Measurements from ENCODE around the gene SYN1. TPM values are rescaled to one million over a fixed set of nuclear protein-coding genes. Genes with fewer than 3 reads are reported as not detected.

Gene SYN1
- polyA plus RNA-seq, 2 of the 4 experiments (the other 2 are of a cell fraction): 0.05 TPM; not detected in 1

DNA sequence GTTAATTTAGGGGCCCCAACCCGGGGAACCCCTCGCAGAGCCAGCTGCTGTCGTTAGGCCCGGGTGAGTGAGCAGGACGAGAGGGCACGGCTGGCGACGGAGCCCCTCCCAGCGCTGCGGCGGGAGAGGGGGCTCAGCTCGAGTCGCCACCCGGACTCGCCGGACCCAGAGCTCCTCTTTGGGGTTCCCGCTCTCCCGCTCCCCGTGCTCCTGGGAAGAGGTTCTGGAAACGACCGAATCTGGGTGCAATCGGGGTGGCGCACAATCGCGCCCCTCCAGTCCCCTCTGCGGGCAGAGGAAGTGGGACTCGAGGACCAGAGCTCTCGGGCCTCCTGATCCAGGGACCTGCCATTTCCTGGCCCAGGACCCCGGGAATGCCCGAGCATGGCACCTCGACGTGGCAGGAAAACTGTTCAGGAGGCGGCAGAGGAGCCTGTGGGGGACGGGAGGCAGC lies 95.9 kb downstream of the SYN1 start:
- ATAC-seq: peak in 1 of 2 experiments; percentile 70; a peak in 3 of 6 replicates
- no peaks in the 10 kb centered on the region for H3K4me1 ChIP-seq
- H3K9me3 ChIP-seq: peaks cover 16% of the 10 kb centered on the region; the same call in 2 of the 3 replicates
- H3K27ac ChIP-seq: peak overlapping the region; percentile 75 to 89
- POLR2A ChIA-PET: interaction anchor here (0.5 to 2.0 kb wide), 4 partner anchors 32 to 333 kb away, joined by 3 to 9 read pairs (median 3); partner anchors contain the start of gene USP11
- no peak for DNase-seq (ENCODE audit: low read depth in 1 of 2, low spot score in 1 of 2)
- no peak for FAIRE-seq
- CTCF ChIA-PET: interaction anchor here (0.5 to 3.3 kb wide), 36 partner anchors 9 to 629 kb away, joined by 3 to 52 read pairs (median 5); no protein-coding TSS in a partner anchor
- H3K4me2 ChIP-seq: peak overlapping the region; percentile 79
- 27% methylated on average over 6 of the region's 34 CpGs for WGBS (ENCODE audit: missing lambda C conversion rate)
- H3K4me3 ChIP-seq: peak overlapping the region; percentile 56
- TF ChIP-seq JUNB (IDR thresholded peaks at IDR 0.05) (no peak), MYC (IDR thresholded peaks at IDR 0.05; ENCODE audit: borderline replicate concordance, low read length) (no peak), RFX5 (IDR thresholded peaks at IDR 0.05) (no peak), FOSB (CRISPR knock-in tag; IDR thresholded peaks at IDR 0.05) (no peak), RAD21 (conservative IDR thresholded peaks at IDR 0.05 in 1 of 2, IDR thresholded peaks at IDR 0.05 in 1 of 2) (no peak), GATA3 (IDR thresholded peaks at IDR 0.05; ENCODE audit: borderline replicate concordance) (no peak)
- TF ChIP-seq, protein P1, sequence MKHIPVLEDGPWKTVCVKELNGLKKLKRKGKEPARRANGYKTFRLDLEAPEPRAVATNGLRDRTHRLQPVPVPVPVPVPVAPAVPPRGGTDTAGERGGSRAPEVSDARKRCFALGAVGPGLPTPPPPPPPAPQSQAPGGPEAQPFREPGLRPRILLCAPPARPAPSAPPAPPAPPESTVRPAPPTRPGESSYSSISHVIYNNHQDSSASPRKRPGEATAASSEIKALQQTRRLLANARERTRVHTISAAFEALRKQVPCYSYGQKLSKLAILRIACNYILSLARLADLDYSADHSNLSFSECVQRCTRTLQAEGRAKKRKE (CRISPR knock-in tag; IDR thresholded peaks at IDR 0.05; ENCODE audit: low read depth): no peak

DNA sequence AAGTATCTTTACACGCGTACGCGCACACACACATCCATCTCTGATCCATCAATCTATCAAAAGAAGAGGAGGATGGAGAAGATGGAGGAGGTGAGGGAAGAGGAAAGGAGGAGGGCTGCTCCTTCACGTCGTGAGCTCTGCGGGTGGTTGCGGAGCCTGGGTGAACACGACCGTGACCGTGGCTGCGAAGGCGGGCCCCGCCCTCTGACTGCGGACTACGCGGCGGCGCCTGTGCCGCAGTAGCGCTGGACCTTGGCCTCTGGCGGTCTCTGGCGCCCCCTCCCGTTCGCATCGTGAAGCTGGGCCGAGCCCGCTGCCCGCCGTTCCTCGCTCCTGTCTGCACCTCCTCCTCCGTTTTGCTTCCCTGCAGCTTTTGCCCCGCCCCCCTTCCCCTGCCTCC lies 96.4 kb downstream of the SYN1 start:
- H3K4me2 ChIP-seq: peak overlapping the region; percentile 79
- TF ChIP-seq, protein P2, sequence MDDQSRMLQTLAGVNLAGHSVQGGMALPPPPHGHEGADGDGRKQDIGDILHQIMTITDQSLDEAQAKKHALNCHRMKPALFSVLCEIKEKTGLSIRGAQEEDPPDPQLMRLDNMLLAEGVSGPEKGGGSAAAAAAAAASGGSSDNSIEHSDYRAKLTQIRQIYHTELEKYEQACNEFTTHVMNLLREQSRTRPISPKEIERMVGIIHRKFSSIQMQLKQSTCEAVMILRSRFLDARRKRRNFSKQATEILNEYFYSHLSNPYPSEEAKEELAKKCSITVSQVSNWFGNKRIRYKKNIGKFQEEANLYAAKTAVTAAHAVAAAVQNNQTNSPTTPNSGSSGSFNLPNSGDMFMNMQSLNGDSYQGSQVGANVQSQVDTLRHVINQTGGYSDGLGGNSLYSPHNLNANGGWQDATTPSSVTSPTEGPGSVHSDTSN (IDR thresholded peaks at IDR 0.05): no peak
- TF ChIP-seq RAD21 (conservative IDR thresholded peaks at IDR 0.05 in 1 of 2, IDR thresholded peaks at IDR 0.05 in 1 of 2) (peak; percentile 86 to 96), ZC3H11A (IDR thresholded peaks at IDR 0.05) (no peak), SREBF2 (IDR thresholded peaks at IDR 0.05) (no peak), SMC3 (IDR thresholded peaks at IDR 0.05) (peak; percentile 90)
- TF ChIP-seq, protein P3, sequence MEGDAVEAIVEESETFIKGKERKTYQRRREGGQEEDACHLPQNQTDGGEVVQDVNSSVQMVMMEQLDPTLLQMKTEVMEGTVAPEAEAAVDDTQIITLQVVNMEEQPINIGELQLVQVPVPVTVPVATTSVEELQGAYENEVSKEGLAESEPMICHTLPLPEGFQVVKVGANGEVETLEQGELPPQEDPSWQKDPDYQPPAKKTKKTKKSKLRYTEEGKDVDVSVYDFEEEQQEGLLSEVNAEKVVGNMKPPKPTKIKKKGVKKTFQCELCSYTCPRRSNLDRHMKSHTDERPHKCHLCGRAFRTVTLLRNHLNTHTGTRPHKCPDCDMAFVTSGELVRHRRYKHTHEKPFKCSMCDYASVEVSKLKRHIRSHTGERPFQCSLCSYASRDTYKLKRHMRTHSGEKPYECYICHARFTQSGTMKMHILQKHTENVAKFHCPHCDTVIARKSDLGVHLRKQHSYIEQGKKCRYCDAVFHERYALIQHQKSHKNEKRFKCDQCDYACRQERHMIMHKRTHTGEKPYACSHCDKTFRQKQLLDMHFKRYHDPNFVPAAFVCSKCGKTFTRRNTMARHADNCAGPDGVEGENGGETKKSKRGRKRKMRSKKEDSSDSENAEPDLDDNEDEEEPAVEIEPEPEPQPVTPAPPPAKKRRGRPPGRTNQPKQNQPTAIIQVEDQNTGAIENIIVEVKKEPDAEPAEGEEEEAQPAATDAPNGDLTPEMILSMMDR (IDR thresholded peaks at IDR 0.05): peak; percentile 74
- TF ChIP-seq, protein P4, sequence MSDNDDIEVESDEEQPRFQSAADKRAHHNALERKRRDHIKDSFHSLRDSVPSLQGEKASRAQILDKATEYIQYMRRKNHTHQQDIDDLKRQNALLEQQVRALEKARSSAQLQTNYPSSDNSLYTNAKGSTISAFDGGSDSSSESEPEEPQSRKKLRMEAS (IDR thresholded peaks at IDR 0.05): peak; percentile 62
- H3K27ac ChIP-seq: peak overlapping the region; percentile 75 to 89
- H3K4me3 ChIP-seq: peak overlapping the region; percentile 56
- DNase-seq (ENCODE audit: low read depth in 1 of 2, low spot score in 1 of 2) (peak; percentile 64 to 78), ATAC-seq (peak; percentile 99 to 100), FAIRE-seq (peak; percentile 96)
- 10% methylated on average over 32 of the region's 33 CpGs for WGBS (ENCODE audit: missing lambda C conversion rate)
- H3K4me1 ChIP-seq: no peaks in the 10 kb centered on the region
- ChIA-PET CTCF (interaction anchor here (0.5 to 3.3 kb wide), 43 partner anchors 8 to 629 kb away, joined by 3 to 52 read pairs (median 4); no protein-coding TSS in a partner anchor), POLR2A (interaction anchor here (0.5 to 2.0 kb wide), 4 partner anchors 33 to 333 kb away, joined by 3 to 9 read pairs (median 3); partner anchors contain the start of gene USP11)
- H3K9me3 ChIP-seq: peaks cover 16% of the 10 kb centered on the region; the same call in 2 of the 3 replicates

Small RNAs within 50 kb of the gene (small RNA-seq; reads per million reads assigned to genes)
- gene MIR4769: 0 reads per million in 6 experiments

Other genes starting within 250 kb of the SYN1 start
- 0.06 and 0.13 TPM in 2 replicates for gene ZNF157, start 249.3 kb downstream of the SYN1 start, polyA plus RNA-seq (2011; rRNA removed)
- gene ZNF157, start 249.3 kb downstream of the SYN1 start, polyA plus RNA-seq (2017; fragmentation: RNase III; extraction: RNeasy Plus Mini Kit Qiagen cat#74134 plus additional on column Dnase treatment): 0.05 to 0.08 TPM (median 0.05 TPM) in 3 replicates
- gene ZNF41, start 136.6 kb downstream of the SYN1 start, polyA plus RNA-seq (2011; rRNA removed): 6.1 and 6.5 TPM in 2 replicates
- gene ZNF41, start 136.6 kb downstream of the SYN1 start, polyA plus RNA-seq (2017; fragmentation: RNase III; extraction: RNeasy Plus Mini Kit Qiagen cat#74134 plus additional on column Dnase treatment): 3.5 to 3.8 TPM (median 3.6 TPM) in 3 replicates
- 37.9 and 60.7 TPM in 2 replicates for gene ARAF, start 58.7 kb downstream of the SYN1 start, polyA plus RNA-seq (2011; rRNA removed)
- 47.2 to 49.0 TPM (median 47.4 TPM) in 3 replicates for gene ARAF, start 58.7 kb downstream of the SYN1 start, polyA plus RNA-seq (2017; fragmentation: RNase III; extraction: RNeasy Plus Mini Kit Qiagen cat#74134 plus additional on column Dnase treatment)
- 83.2 and 131 TPM in 2 replicates for gene TIMP1, start 37.4 kb downstream of the SYN1 start, polyA plus RNA-seq (2011; rRNA removed)
- 139 to 150 TPM (median 144 TPM) in 3 replicates for gene TIMP1, start 37.4 kb downstream of the SYN1 start, polyA plus RNA-seq (2017; fragmentation: RNase III; extraction: RNeasy Plus Mini Kit Qiagen cat#74134 plus additional on column Dnase treatment)
- 0.14 and 0.15 TPM in 2 replicates for gene CFP, start 10.1 kb upstream of the SYN1 start, polyA plus RNA-seq (2011; rRNA removed)
- 0.49 to 0.91 TPM (median 0.54 TPM) in 3 replicates for gene CFP, start 10.1 kb upstream of the SYN1 start, polyA plus RNA-seq (2017; fragmentation: RNase III; extraction: RNeasy Plus Mini Kit Qiagen cat#74134 plus additional on column Dnase treatment)
- gene ELK1, start 30.7 kb upstream of the SYN1 start, polyA plus RNA-seq (2011; rRNA removed): 14.6 and 15.3 TPM in 2 replicates
- 20.6 to 23.5 TPM (median 21.9 TPM) in 3 replicates for gene ELK1, start 30.7 kb upstream of the SYN1 start, polyA plus RNA-seq (2017; fragmentation: RNase III; extraction: RNeasy Plus Mini Kit Qiagen cat#74134 plus additional on column Dnase treatment)
- gene UXT, start 39.3 kb upstream of the SYN1 start, polyA plus RNA-seq (2011; rRNA removed): 172 and 186 TPM in 2 replicates
- 166 to 181 TPM (median 175 TPM) in 3 replicates for gene UXT, start 39.3 kb upstream of the SYN1 start, polyA plus RNA-seq (2017; fragmentation: RNase III; extraction: RNeasy Plus Mini Kit Qiagen cat#74134 plus additional on column Dnase treatment)
- gene ZNF81, start 217.0 kb upstream of the SYN1 start, polyA plus RNA-seq (2011; rRNA removed): 8.3 and 9.3 TPM in 2 replicates
- 3.8 to 4.4 TPM (median 4.3 TPM) in 3 replicates for gene ZNF81, start 217.0 kb upstream of the SYN1 start, polyA plus RNA-seq (2017; fragmentation: RNase III; extraction: RNeasy Plus Mini Kit Qiagen cat#74134 plus additional on column Dnase treatment)

Data from A549 (cell line).